Tibial artery (tissue), 4 donors: Measurements from ENCODE around the gene TOR1B.
"Not testable (repeated sequence)": the region's sequence is repeated elsewhere in the genome, so short reads cannot be mapped to it uniquely, and the experiment has no call there.

Source experiments
- DNase-seq, 2 donors: peaks; one replicate each; pipeline ENCODE4 v3.0.0-alpha.2; 2019
- H3K27ac ChIP-seq, 2 donors: fragments of 200-600 bp; sonication (generic) in 1 of 2; 1 replicate in 1 of 2; 2 replicates in 1 of 2; pipeline ENCODE4 v1.5.1; 2018 to 2019; ENCODE audit warnings: mild to moderate bottlenecking in 1 of 2
- H3K27me3 ChIP-seq, 2 donors: fragments of 200-600 bp; sonication (generic) in 1 of 2; one replicate each; pipeline versions ENCODE4 v1.5.1 to v1.6.0; 2016 to 2019
- H3K36me3 ChIP-seq, 3 donors: fragments of 200-600 bp; sonication (generic) in 2 of 3; one replicate each; pipeline ENCODE4 v1.5.1; 2016 to 2019; ENCODE audit warnings: mild to moderate bottlenecking in 2 of 3
- H3K4me1 ChIP-seq, 4 donors: fragments of 200-600 bp; sonication (generic) in 2 of 4; 1 replicate in 3 of 4; 2 replicates in 1 of 4; pipeline ENCODE4 v1.5.1; 2016 to 2019
- H3K4me3 ChIP-seq, 2 donors: fragments of 200-600 bp; sonication (generic) in 1 of 2; 1 replicate in 1 of 2; 2 replicates in 1 of 2; pipeline ENCODE4 v1.5.1; 2018 to 2019; ENCODE audit warnings: mild to moderate bottlenecking in 2 of 2
- H3K9me3 ChIP-seq, 3 donors: fragments of 200-600 bp; sonication (generic) in 1 of 3; one replicate each; pipeline ENCODE4 v1.5.1; 2016 to 2019
- CTCF ChIP-seq, 2 experiments: fragments of 200-600 bp in 1 of 2; fragments of 450-650 bp in 1 of 2; IDR thresholded peaks; one replicate each; pipeline ENCODE4 v1.5.1; 2017 to 2019; ENCODE audit warnings: antibody characterized with exemption in 2 of 2, mild to moderate bottlenecking in 1 of 2, moderate library complexity in 1 of 2
- intact Hi-C: fragments of 100-400 bp; cut with DNase I; formaldehyde crosslinking; loops from one replicate; pipeline ENCODE4 v1.15.0; 2023; ENCODE audit warnings: low total_unique reads

Gene TOR1B

DNA sequence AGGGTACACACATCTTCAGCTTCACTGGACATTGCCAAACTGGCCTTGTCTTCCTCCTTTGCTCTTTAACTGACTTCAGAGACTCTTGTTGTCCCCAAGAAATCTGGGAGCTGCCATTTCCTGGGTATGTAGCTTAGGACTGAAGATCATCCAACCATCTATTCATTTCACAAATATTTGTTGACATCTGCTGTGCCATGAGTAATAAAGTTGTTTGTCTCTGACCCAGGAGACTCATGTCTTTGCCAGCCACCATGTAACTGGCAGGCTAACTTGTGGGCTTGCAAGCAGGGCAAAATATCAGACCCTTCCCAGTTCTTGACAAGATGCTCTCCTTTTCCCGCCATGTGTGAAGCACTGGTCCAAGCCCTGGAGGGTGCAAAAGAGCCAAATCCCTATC, 17.1 kb upstream of the TOR1B start:
- Histone ChIP-seq H3K4me1 (peaks cover 0 to 5% (median 0%) of the 10 kb centered on the region in 4 donors), H3K36me3 (no peaks in the 10 kb centered on the region), H3K9me3 (no peaks in the 10 kb centered on the region), H3K27ac (no peak overlapping the region), H3K27me3 (no peaks in the 10 kb centered on the region), H3K4me3 (no peak overlapping the region)
- intact Hi-C loops = loop anchor here (2.0 kb wide), 1 partner anchor 49 kb away; no protein-coding TSS in a partner anchor
- DNase-seq = no peak
- TF ChIP-seq CTCF (IDR thresholded peaks at IDR 0.05) = no peak

- DNase-seq = no peak
- Histone ChIP-seq H3K36me3 (no peaks in the 10 kb centered on the region), H3K9me3 (no peaks in the 10 kb centered on the region), H3K27me3 (no peaks in the 10 kb centered on the region), H3K4me1 (peaks cover 0 to 5% (median 0%) of the 10 kb centered on the region in 4 donors), H3K27ac (no peak overlapping the region), H3K4me3 (no peak overlapping the region)
- no peak for TF ChIP-seq CTCF (IDR thresholded peaks at IDR 0.05)
- intact Hi-C loops = no loop called here
These were observed 16.5 kb upstream of the TOR1B start for GRCh38 chr9:129786481-129786880.

GRCh38 chr9:129794549-129794948, 8.4 kb upstream of the TOR1B start:
- intact Hi-C loops = loop anchor here (10.0 kb wide), 1 partner anchor 670 kb away; no protein-coding TSS in a partner anchor

GRCh38 chr9:129796029-129796428, 7.0 kb upstream of the TOR1B start:
- H3K4me3 ChIP-seq, H3K9me3 ChIP-seq, H3K36me3 ChIP-seq, H3K27ac ChIP-seq, DNase-seq, H3K4me1 ChIP-seq: not testable (repeated sequence)
- intact Hi-C loops = loop anchor here (10.0 kb wide), 1 partner anchor 671 kb away; no protein-coding TSS in a partner anchor
- peaks cover 0 to 20% of the 10 kb centered on the region in 2 donors for H3K27me3 ChIP-seq

More at GRCh38 chr9:129794549-129794948, 8.4 kb upstream of the TOR1B start:
- Histone ChIP-seq H3K9me3 (no peaks in the 10 kb centered on the region), H3K27me3 (peaks cover 0 to 20% of the 10 kb centered on the region in 2 donors), H3K36me3 (no peaks in the 10 kb centered on the region), H3K4me1 (peaks cover 0 to 5% (median 0%) of the 10 kb centered on the region in 4 donors), H3K4me3 (no peak overlapping the region), H3K27ac (no peak overlapping the region)
- no peak for DNase-seq
- TF ChIP-seq CTCF (IDR thresholded peaks at IDR 0.05) = no peak

DNA sequence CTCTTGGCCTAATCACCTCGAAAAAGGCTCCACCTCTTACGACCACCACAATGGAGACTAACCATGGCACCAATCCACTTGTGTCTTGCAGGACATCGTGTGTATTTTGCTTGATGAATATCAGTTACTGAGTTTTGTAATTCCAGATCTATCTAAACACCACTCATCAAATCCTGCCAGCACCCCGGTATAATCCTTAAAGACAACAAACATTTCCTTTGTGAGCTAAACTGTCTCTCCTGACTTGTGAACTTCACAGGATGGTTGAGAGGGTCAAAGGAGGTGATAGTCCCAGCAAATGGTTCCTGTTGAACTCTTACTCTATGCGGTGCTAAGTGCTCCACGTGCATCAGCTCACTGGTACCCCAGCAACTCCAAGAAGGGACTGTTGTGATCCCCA, 4.0 kb upstream of the TOR1B start:
- H3K9me3 ChIP-seq = no peaks in the 10 kb centered on the region
- intact Hi-C loops = loop anchor here (10.0 kb wide), 1 partner anchor 674 kb away; no protein-coding TSS in a partner anchor
- H3K4me3 ChIP-seq = no peak overlapping the region
- no peaks in the 10 kb centered on the region for H3K36me3 ChIP-seq
- H3K27ac ChIP-seq = no peak overlapping the region
- DNase-seq = no peak
- H3K4me1 ChIP-seq = peaks cover 0 to 6% (median 5%) of the 10 kb centered on the region in 4 donors
- TF ChIP-seq CTCF (IDR thresholded peaks at IDR 0.05) = no peak
- peaks cover 0 to 13% of the 10 kb centered on the region in 2 donors for H3K27me3 ChIP-seq

DNA sequence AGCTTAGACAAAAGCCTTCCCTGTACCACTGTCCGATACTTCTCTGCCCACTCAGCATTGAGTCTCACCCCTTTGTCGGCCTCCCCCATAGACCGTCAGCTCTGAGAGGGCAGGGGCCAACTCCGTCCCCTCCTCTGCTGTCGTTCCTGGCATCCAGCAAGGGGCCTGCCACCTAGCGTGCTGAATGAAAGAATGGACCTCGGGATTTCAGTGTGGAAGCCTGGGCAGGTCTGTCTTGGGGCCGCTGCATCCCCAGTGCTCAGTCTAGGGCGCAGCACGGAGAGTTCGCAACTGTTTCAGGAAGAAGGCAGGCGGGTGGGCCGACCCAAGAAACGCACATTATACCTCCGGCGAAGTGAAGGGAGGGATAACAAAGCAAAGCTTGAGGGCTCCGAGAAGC, 1.5 kb upstream of the TOR1B start:
- no peak overlapping the region for H3K27ac ChIP-seq
- H3K27me3 ChIP-seq = no peaks in the 10 kb centered on the region
- H3K4me1 ChIP-seq = peaks cover 0 to 15% (median 10%) of the 10 kb centered on the region in 4 donors
- intact Hi-C loops = no loop called here
- peaks cover 0 to 14% (median 5%) of the 10 kb centered on the region in 3 donors for H3K36me3 ChIP-seq
- no peak for DNase-seq
- no peak for TF ChIP-seq CTCF (IDR thresholded peaks at IDR 0.05)
- no peaks in the 10 kb centered on the region for H3K9me3 ChIP-seq
- H3K4me3 ChIP-seq = no peak overlapping the region
